A673 (cell line): Measurements from ENCODE around the gene DRC7.

Source experiments
- CTCF ChIP-seq: fragments of 300-800, 200-600 bp; sonication (generic); conservative IDR thresholded peaks from 2 replicates; pipeline ENCODE4 v1.5.1; 2017; ENCODE audit warnings: low read depth, mild to moderate bottlenecking, antibody characterized with exemption, low read length, moderate library complexity, mixed read lengths
- EZH2 ChIP-seq: fragments of 200-600 bp; sonication (generic); IDR thresholded peaks from 2 replicates; pipeline ENCODE4 v1.6.1; 2017; ENCODE audit warnings: borderline replicate concordance, low read depth, mild to moderate bottlenecking, mixed read lengths, antibody characterized with exemption, low read length; ENCODE audit not compliant: poor library complexity, severe bottlenecking

DNA sequence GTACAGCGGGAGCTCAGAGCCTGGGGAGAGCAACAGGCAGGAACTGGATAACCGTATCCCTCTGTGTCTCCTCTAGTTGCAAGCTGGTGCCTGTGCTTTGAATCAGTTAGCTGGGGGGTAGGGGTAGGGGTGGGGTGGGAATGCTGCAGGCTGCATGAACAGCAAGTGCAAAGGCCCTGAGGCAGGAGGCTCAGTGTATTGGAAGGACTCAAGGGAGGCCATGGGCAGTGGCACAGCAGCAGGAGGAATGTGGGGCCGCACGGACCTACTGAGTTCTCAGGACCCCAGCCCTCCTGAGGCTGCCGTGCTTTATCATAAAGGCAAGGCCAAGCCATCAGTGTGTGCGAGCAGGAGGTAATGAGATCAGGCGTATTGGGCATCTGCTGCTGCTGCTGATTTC is 44.2 kb downstream of the DRC7 start:
- TF ChIP-seq CTCF (no peak), EZH2 (no peak)
